ENCODE data around the gene RPS6KA1.

DNA sequence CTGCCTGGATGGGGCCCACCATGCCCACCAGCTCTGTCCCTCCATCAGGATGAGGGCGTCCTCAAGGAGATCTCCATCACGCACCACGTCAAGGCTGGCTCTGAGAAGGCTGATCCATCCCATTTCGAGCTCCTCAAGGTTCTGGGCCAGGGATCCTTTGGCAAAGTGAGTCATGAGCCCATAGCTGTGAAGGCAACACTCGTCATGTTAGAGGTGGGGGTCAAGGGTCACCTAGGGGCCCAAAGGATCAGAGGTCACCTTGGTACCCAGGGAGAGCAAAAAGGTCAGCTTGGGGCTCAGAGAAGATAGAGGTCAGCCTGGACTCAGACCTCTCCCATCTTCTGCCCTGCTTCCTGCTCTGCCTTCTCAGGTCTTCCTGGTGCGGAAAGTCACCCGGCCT is 17.3 kb downstream of the RPS6KA1 start:
- TF ChIP-seq, protein P1, sequence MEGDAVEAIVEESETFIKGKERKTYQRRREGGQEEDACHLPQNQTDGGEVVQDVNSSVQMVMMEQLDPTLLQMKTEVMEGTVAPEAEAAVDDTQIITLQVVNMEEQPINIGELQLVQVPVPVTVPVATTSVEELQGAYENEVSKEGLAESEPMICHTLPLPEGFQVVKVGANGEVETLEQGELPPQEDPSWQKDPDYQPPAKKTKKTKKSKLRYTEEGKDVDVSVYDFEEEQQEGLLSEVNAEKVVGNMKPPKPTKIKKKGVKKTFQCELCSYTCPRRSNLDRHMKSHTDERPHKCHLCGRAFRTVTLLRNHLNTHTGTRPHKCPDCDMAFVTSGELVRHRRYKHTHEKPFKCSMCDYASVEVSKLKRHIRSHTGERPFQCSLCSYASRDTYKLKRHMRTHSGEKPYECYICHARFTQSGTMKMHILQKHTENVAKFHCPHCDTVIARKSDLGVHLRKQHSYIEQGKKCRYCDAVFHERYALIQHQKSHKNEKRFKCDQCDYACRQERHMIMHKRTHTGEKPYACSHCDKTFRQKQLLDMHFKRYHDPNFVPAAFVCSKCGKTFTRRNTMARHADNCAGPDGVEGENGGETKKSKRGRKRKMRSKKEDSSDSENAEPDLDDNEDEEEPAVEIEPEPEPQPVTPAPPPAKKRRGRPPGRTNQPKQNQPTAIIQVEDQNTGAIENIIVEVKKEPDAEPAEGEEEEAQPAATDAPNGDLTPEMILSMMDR (optimal IDR thresholded peaks at IDR 0.05 in 1 of 3, IDR thresholded peaks at IDR 0.05 in 1 of 3, conservative IDR thresholded peaks at IDR 0.05 in 1 of 3; ENCODE audit: extremely low read depth in 1 of 3, insufficient read depth in 2 of 3, low read length in 3 of 3), result no peak
- no peak for TF ChIP-seq EZH2 (IDR thresholded peaks at IDR 0.05; ENCODE audit: low read length)
